Mucosa of gallbladder (tissue), 1 donor: ENCODE results near the gene NELL1. TPM values are rescaled to one million over a fixed set of nuclear protein-coding genes. Genes with fewer than 3 reads are reported as not detected.

ENCODE experiments used
- DNase-seq: peaks from one replicate; pipeline ENCODE4 v3.0.0-alpha.2; 2020; ENCODE audit warnings: low spot score
- total RNA-seq: library from RNA; stranded (reverse); gene quantifications from one replicate; pipeline ENCODE4 v1.2.1, GENCODE V29; 2021
- donor health status: DM: no; HTN: no; CAD: no.

NELL1 gene
- total RNA-seq, 1 donor from 2014 or later, result 0.29 TPM

GRCh38 chr11:21321530-21321929, 652.1 kb downstream of the NELL1 start:
- no peak for DNase-seq

- no peak for DNase-seq
These were observed 654.2 kb downstream of the NELL1 start for GRCh38 chr11:21323617-21324016.

DNA sequence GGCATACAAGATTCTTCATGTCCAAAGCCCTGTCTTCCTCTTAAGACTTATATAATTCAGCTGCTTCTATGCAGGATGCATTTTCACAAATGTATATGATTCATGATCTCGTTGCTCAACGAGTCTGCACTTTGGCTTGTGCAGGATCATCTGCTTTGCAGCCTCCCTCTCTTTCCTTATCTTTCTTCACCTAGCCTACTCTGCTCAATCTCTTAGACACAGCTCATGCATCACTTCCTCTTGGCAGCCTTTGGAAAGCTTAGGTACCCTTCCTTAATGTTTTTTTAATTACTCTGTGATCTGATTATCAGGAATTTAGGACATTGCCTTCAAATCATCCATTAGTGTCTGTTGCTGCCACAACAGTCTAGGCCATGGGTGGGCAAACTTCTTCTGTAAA, 673.8 kb downstream of the NELL1 start:
- DNase-seq, result no peak

GRCh38 chr11:21346361-21346760, 677.0 kb downstream of the NELL1 start:
- no peak for DNase-seq

DNA sequence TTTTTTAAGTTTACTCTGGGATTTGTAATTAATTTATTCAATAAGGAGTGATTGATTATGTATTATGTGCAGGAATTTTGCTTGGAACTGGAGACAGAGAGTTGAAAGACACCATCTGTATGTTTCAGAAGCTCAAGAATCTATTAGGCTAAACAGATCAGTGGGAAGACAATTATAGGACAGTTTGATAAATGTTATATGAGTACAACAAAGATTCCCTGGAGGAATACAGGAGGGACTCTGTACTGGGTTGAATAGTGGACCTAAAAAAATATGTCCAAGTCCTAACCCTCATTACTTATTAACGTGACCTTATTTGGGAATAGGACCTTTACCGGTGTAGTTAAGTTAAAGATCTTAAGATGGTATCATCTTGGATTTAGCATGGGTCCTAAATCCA, 681.2 kb downstream of the NELL1 start:
- DNase-seq, result no peak

- DNase-seq, result no peak
These were observed 684.0 kb downstream of the NELL1 start for GRCh38 chr11:21353425-21353824.

DNA sequence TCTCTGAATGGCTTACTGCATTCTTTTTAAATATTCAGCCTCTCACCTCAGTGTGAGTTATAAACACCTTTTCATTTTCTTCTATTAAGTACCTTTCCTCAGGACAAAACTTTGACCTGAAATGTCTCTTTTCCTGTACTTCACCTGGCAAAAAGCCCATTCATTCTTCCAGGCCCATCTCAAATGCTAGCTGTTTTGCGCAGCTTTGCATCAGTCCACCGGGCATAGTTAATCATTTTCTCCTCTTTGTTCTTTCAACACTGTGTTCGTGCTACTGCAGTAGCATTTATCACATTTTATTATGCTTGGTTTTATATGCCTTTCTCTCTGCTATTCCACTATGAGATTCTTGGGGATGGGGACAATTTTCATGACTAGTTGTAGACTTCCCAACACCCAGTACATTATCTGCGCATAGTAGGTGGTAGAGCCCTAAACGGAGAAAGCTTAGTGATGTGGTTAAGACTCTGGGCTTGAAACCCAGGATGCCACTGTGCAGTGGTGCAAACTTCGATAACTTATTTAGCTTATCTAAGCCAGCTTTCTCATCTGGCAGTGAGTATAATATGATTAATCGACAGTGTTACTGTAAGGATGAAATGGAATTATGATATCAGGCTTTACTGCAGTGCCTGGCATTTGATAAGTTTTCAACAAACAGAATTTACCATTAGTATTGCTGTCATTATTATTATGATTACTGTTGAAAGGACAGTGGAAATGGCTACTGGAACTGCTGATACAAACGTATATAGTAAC, 695.7 kb downstream of the NELL1 start:
- DNase-seq, result no peak

DNA sequence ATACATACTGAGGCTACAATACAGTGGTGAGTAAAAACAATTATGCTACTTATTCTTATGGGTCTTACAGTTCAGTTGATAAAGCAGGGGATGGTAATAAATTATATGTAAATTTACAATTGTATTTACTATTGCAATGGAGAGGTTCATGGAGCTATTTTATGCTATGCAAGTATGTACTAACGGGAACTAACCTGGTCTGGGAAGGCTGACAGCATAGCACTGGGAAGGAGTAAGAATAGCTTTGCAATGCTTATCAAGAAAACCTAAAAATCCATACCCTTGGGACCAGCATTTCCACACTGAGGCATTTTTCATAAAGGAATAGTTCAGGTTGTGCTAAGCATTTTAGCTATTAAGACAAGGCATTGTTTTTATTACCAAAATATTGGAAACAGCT, 700.6 kb downstream of the NELL1 start:
- DNase-seq, result no peak

GRCh38 chr11:21371044-21371443, 701.7 kb downstream of the NELL1 start:
- no peak for DNase-seq

- DNase-seq, result no peak
These were observed 703.3 kb downstream of the NELL1 start for GRCh38 chr11:21372672-21373071.

DNA sequence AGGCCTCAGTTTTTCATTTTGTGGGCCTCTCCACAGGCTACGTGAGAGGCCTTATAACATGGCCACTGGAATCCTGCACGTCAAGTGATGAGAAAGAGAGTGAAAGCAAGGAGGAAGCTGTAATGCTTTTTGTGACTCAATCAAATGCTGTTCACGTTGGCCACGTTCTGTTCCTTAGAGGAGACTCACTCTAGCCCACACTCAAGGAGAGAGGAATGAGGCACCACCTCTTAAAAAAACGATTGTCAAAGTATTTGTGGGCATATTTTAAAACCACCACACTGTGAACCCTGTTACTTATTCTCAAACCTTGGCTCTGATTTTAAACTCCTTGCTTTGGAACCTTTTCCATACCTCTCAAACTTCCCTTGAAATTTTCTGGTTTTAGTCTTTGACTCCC, 705.0 kb downstream of the NELL1 start:
- DNase-seq, result no peak

DNA sequence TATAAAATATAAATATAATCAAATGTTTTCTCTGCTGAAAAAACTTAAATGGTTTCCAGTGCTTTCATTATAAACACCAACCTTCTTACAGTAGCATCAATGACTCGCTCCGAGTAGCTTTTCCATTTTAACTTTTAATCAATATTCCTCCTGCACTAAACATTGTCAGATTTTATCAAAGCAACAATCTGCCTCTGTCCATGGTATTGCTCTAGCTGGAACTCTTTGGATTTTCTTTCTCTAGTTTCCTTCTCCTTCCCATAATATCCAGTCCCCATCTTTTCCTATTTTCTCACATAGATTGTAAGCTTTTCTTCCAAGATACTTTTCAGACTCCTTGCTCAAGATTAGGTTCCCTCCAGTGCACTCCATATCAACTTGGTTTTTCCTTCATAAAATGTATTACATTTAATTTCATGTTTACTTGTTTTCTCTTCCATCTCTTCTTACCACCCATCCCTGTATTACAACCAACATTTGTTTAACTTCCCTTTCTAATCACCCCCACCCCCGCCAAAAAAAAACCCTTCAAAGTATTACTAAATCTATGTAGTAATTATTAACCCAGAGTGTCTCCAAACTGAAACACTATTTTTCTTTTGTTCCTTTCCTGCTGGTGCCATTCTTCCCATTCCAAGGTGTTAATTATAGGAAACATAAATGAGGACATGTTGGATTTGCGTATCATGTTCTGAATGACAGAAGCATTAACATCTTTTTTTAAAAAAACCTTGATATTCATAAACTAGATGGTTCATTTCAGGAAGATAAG, 716.5 kb downstream of the NELL1 start:
- no peak for DNase-seq

DNA sequence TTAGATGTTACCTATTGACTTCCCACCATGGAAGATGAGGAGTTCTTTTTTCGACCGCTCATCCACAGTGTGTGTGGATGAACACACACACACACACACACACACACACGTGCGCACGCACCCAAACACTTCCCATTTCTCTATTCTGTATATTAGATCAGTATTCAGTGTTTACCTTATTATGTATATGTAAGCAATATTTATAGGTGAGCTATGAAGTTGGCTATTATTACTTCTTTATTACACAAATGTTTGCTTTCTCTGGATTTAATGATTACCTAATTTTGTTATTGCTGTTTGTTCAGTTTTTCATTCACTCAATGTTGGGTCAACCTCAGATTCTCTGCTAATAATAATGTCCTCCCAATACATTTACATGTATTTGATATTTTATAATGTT, 721.0 kb downstream of the NELL1 start:
- DNase-seq, result no peak

DNA sequence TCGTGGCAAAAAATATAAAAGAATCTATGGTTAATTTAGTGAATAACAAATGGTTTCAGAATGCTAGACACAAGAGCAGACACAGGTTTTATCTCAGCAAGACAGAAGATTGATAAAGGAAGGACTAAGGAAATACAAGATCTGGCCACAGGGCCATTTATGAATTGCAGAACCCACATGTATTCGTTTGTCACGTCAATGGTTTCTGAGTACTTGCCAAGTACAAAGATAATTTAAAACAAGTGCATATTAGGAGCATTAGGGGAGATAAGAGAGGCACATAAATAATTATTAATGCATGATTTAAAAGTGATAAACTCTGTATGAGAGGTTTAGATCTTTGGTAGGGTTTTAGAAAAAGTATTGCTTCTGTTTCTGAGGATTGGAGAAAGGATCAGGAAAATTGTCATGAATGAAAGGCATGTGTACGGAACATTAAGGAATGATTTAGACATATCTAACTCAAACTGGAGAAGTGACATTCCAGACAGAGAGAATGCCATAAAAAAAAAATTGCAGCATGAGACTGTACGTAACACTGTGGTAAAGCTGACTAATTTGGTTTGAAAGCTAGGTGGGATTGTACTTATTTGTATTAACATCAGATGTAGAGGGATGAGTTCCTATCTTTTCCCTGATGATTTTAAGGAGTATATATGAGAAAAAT, 727.1 kb downstream of the NELL1 start:
- no peak for DNase-seq

GRCh38 chr11:21398195-21398594, 728.8 kb downstream of the NELL1 start:
- DNase-seq, result no peak

DNA sequence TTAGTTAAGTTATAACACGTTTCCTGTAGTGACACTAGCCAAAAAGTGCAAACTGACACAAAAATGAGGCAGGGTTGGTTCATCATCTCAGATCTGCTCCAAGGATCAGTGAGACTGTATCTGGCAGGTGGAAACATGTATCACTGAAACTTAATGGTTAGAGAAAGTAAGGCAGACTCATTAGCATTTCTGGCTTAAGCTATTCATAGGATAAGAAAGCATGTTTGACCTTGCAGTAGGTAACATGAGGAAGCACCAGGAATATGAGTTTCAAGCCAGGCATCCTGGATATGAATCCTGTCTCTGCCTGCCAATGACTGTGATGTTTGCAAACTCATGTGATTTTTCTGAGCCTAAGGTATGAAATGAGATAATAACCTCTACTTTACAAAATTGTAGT, 732.1 kb downstream of the NELL1 start:
- no peak for DNase-seq

DNA sequence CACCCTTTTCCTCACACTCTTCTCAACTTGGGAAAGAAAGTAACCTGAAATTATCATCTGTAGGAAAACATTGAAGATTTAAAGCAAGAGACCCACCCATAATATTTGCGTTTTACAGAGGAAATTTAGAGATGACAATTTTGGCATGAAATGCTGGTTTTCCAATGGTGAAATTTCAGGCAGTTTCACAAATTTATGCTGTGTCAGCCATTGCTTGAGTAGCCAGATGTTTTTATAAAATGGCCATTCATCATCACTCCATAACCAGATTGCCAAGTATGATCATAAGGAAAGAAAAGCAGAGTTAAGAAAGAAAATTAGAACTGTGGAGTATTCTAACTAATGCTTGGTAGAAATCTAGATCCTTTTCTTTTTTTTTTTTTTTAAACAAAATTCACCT, 732.9 kb downstream of the NELL1 start:
- no peak for DNase-seq

GRCh38 chr11:21403069-21403468, 733.7 kb downstream of the NELL1 start:
- no peak for DNase-seq

GRCh38 chr11:21405422-21405821, 736.0 kb downstream of the NELL1 start:
- no peak for DNase-seq

DNA sequence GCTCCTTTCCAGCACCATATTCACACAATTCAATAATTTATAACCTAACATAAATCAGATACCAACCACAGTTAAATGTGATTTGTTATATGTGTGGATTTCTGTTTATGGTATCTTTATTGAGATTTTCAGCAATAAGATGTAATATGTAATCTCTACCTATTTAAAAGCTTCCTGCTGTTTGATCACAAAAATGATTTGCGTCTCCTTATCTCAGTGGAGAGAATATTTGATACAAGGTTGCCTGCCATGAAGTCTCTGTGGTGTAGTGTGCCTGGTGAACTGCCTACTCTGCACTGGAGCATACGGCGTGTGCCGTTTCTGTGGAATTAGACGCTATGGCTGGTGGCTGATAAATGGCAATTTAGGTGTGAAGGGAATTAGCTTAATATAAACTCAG, 741.1 kb downstream of the NELL1 start:
- DNase-seq, result no peak

DNA sequence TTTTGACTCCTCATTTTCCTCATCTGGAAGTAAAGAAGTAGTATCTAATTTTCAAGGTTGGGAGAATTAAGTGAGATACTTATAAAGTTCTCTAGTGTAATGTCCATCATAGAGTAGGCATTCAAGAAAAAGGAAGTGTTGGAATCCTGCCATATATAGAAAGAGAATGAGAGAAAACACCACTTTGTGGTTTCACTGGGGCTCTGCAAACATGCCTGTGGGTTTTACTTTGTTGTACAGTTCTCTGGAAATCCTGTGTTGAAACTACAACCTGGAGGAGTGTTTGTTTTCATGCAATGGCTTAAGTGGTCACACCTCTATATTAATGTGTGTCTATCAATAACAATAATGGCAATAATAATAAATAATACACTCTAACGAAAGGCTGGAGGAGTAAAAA, 741.7 kb downstream of the NELL1 start:
- no peak for DNase-seq

GRCh38 chr11:21411597-21411996, 742.2 kb downstream of the NELL1 start:
- DNase-seq, result no peak
